CD4-positive, alpha-beta memory T cell (primary cell): Measurements from ENCODE around the gene SLC22A24. TPM values are rescaled to one million over a fixed set of nuclear protein-coding genes. Genes with fewer than 3 reads are reported as not detected.

Source experiments
- polyA plus RNA-seq, 2 donors: library from polyadenylated mRNA; unstranded; fragments of 300-500 nt; fragmentation: Illumina TruSeq; gene quantifications; one replicate each; pipeline ENCODE4 v1.2.3, GENCODE V29; 2021
- total RNA-seq, 2 experiments: library from RNA; stranded (reverse); gene quantifications; one replicate each; pipeline ENCODE4 v1.2.3, GENCODE V29; 2021

The SLC22A24 gene
- total and polyA plus RNA-seq, 4 experiments from 2014 or later = not detected

Other genes starting within 250 kb of the SLC22A24 start
- not detected for gene CHRM1, start 222.9 kb downstream of the SLC22A24 start, total RNA-seq
- not detected for gene CHRM1, start 222.9 kb downstream of the SLC22A24 start, polyA plus RNA-seq
- not detected for gene SLC22A6, start 159.3 kb downstream of the SLC22A24 start, total RNA-seq
- not detected for gene SLC22A6, start 159.3 kb downstream of the SLC22A24 start, polyA plus RNA-seq
- gene SLC22A8, start 128.4 kb downstream of the SLC22A24 start, total RNA-seq = not detected
- gene SLC22A8, start 128.4 kb downstream of the SLC22A24 start, polyA plus RNA-seq = not detected
- gene SLC22A25, start 99.4 kb upstream of the SLC22A24 start, total RNA-seq = not detected
- gene SLC22A25, start 99.4 kb upstream of the SLC22A24 start, polyA plus RNA-seq = not detected
- gene SLC22A9, start 225.6 kb upstream of the SLC22A24 start, total RNA-seq = not detected
- not detected for gene SLC22A9, start 225.6 kb upstream of the SLC22A24 start, polyA plus RNA-seq